Activated T-cell treated with anti-CD3 and anti-CD28 coated beads, Interleukin-2, amount 50 U/mL, for 72 hours (primary cell): ENCODE measurements around the gene TTC21A. TPM values are rescaled to one million over a fixed set of nuclear protein-coding genes. Genes with fewer than 3 reads are reported as not detected.

ENCODE experiments used
- ATAC-seq, 2 donors: fragments of 150-1000 bp; cut with Tn5 transposase; replicated peaks in 1 of 2; 2 replicates each; pipeline ENCODE4 v1.10.0; 2021; ENCODE audit warnings: moderate library complexity in 2 of 2, mild to moderate bottlenecking in 1 of 2
- DNase-seq, 2 donors: peaks; one replicate each; pipeline ENCODE4 v3.0.0; 2021 to 2022; ENCODE audit warnings: mixed read lengths in 1 of 2
- H3K27ac Mint-ChIP-seq: one replicate; pipeline ENCODE4 v1.8.0; 2022; ENCODE audit warnings: mild to moderate bottlenecking, moderate library complexity, mixed read lengths
- H3K27me3 Mint-ChIP-seq: one replicate; pipeline ENCODE4 v1.8.0; 2022; ENCODE audit warnings: low read depth, mixed read lengths
- H3K36me3 Mint-ChIP-seq, 2 donors: one replicate each; pipeline ENCODE4 v1.8.0; 2022; ENCODE audit warnings: mixed read lengths in 2 of 2, mild to moderate bottlenecking in 1 of 2; ENCODE audit not compliant: insufficient read depth in 2 of 2
- H3K4me1 Mint-ChIP-seq: one replicate; pipeline ENCODE4 v1.8.0; 2022; ENCODE audit warnings: low read depth, mixed read lengths
- H3K4me3 Mint-ChIP-seq, 2 donors: one replicate each; pipeline ENCODE4 v1.8.0; 2022; ENCODE audit warnings: mild to moderate bottlenecking in 2 of 2, mixed read lengths in 2 of 2, moderate library complexity in 2 of 2
- H3K9me3 Mint-ChIP-seq, 2 donors: one replicate each; pipeline ENCODE4 v1.8.0; 2022; ENCODE audit warnings: mixed read lengths in 2 of 2
- total RNA-seq, 2 donors: library from RNA; stranded (reverse); gene quantifications; one replicate each; pipeline ENCODE4 v1.2.3, GENCODE V29; 2022

The TTC21A gene
- total RNA-seq, 2 donors from 2014 or later: 2.0 to 2.2 TPM

DNA sequence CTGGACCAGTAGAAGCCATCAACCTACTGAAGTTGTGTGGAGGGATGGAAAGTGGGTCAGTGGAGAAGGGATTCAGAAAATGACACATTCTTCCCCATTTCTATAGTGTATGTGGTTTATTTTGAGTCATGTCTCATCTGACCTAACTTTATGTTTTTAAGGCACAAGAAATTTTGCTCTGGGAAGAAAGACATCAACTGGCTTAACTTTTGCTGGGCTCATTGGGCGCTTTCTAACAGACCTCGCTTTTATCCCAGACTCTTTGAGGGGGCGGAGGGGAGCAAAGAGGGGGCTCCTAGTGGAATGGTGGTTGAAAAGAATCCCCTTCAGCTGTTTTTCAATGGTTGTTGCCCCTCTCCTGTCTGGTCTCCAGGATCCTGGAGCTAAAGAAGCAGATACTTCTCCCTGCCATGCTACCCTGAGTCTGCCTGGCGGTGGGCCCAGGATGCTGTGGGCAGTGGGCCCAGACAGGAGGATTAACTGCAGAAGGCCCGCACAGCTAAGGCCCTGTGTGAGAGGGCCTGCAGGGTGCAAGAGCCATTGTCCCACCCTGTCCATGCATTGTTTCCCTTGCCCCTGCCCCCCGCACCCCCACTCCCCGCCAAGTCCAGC is 31.4 kb downstream of the TTC21A start:
- no peaks in the 10 kb centered on the region for H3K9me3 Mint-ChIP-seq
- peak; percentile 32 to 58 for ATAC-seq
- H3K4me3 Mint-ChIP-seq: peak overlapping the region in 1 of 2 donors; percentile 20
- no peak overlapping the region for H3K27ac Mint-ChIP-seq
- peaks cover 2 to 10% of the 10 kb centered on the region in 2 donors for H3K36me3 Mint-ChIP-seq
- peaks cover 38% of the 10 kb centered on the region for H3K4me1 Mint-ChIP-seq
- DNase-seq: no peak
- no peaks in the 10 kb centered on the region for H3K27me3 Mint-ChIP-seq

DNA sequence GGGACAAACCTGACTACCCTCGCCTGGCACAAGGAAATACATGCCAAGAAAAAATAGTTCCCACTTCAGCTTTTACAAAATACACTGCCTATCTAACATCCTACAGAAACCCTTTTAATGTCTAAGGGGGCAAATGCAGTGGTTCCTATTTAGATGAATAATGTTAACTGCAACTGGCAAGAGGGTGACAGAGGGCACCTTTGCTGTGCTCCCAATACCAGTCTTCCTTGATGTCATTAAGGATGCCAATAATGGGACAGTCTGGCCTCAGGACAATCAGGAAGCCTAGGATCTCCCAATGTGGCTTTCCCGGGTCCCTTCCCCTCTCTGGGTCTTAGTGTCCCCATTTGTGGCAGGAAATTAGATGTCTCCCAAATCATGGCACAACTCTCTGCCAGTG is 32.0 kb downstream of the TTC21A start:
- H3K9me3 Mint-ChIP-seq: no peaks in the 10 kb centered on the region
- no peak for ATAC-seq
- peak overlapping the region; percentile 31 for H3K27ac Mint-ChIP-seq
- DNase-seq: no peak
- H3K4me3 Mint-ChIP-seq: no peak overlapping the region
- peaks cover 43% of the 10 kb centered on the region for H3K4me1 Mint-ChIP-seq
- peaks cover 2 to 13% of the 10 kb centered on the region in 2 donors for H3K36me3 Mint-ChIP-seq
- H3K27me3 Mint-ChIP-seq: no peaks in the 10 kb centered on the region

DNA sequence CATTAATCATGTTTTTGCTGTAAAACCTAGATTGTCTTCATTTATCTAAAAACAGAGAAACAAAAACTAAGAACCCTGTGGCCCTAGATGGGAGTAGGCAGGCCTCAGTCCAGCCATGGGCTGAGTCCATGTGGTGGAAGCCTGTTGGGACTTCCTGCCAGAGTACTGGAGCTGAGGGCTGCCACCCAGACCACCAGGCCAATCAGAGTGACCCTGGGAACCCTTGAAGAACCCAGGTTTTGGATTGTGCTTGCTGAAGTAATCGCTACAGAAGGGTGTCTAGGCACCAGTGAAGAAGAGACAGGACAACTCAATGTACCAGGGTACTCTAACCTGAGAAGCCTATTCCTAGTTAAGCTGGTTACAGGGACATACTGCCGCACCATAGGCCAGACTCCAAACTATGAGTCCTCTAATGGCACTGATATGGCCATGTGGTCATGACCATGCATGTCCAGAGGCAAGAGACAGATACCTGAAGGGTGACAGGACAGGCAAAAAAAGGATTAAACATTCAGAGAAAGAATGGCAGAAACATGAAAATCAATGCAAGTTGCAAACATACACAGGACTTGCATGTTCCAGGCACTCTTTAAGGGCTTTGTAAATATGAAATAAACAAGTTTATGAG is 33.0 kb downstream of the TTC21A start:
- peaks cover 49% of the 10 kb centered on the region for H3K4me1 Mint-ChIP-seq

DNA sequence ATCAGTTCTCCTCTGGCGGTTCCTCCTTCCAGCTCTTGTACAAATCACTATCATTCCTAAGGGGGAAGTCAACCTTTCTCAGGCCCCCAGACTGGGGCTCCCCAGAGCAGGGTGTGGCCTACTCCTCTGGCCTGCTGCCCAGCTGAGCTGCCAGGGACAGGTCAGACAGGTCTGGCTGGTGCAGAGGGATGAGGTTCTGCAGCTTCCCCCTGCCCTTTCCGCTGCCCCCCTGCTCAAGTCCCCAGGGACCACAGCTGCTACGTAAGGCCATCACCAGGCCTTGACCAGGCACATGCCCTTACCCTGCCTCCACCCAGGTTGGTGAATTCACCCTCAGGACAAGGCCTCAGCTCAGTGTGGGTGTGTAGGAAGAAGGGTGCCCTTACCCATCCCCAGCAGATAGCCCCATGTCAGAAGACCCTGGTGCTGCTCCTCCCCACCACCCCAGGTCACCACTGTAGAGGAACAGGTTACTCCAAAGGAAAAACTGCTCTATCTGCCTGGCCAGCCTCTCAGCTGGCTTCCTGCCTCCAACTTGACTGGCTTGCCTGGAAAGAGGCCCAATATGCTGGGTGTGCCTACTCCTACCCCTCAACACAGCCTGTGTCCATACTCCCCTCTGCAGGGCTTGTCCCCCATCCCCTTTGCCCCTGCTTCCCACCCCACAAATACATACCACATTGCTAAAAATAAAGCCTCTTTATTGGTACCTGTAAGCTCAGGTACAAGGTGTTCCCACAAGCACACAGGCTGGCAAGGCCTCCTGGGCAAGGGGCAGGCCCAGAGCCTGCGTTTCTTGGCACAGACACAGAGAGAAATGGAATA is 33.9 kb downstream of the TTC21A start:
- Mint-ChIP-seq H3K4me3 (no peak overlapping the region), H3K4me1 (peaks cover 55% of the 10 kb centered on the region), H3K9me3 (no peaks in the 10 kb centered on the region), H3K27me3 (no peaks in the 10 kb centered on the region), H3K36me3 (peaks cover 8 to 25% of the 10 kb centered on the region in 2 donors), H3K27ac (peak overlapping the region; percentile 46)
- DNase-seq: no peak
- peak in 1 of 2 donors; percentile 14 for ATAC-seq

More for the DNA sequence above, 33.0 kb downstream of the TTC21A start:
- peak overlapping the region; percentile 74 for H3K27ac Mint-ChIP-seq
- no peak for ATAC-seq
- H3K27me3 Mint-ChIP-seq: no peaks in the 10 kb centered on the region
- no peaks in the 10 kb centered on the region for H3K9me3 Mint-ChIP-seq
- peaks cover 5 to 18% of the 10 kb centered on the region in 2 donors for H3K36me3 Mint-ChIP-seq
- peak overlapping the region in 1 of 2 donors; percentile 25 for H3K4me3 Mint-ChIP-seq
- DNase-seq: no peak

DNA sequence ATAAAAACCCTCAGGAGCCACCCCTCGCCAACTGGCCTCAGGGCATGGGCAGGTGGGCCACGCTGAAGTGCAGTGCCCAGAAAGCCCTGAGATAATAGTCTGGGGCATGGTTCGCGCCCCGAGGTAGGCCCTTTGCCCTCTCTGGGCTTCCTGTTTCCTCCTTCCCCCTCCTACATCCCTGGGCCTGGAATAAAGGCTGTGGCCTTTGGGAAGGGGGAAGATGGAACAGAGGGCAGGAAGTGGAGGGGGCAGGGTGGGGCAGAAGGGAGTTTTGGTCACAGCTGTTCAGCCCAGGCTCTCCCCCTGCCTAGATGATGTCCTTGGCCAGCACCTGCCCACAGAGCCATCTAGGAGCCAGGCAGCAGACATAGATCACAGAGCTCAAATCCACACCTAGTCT is 34.6 kb downstream of the TTC21A start:
- H3K4me3 Mint-ChIP-seq: no peak overlapping the region
- peaks cover 11 to 29% of the 10 kb centered on the region in 2 donors for H3K36me3 Mint-ChIP-seq
- no peaks in the 10 kb centered on the region for H3K27me3 Mint-ChIP-seq
- no peak overlapping the region for H3K27ac Mint-ChIP-seq
- ATAC-seq: no peak
- H3K4me1 Mint-ChIP-seq: peaks cover 62% of the 10 kb centered on the region
- no peak for DNase-seq
- no peaks in the 10 kb centered on the region for H3K9me3 Mint-ChIP-seq

DNA sequence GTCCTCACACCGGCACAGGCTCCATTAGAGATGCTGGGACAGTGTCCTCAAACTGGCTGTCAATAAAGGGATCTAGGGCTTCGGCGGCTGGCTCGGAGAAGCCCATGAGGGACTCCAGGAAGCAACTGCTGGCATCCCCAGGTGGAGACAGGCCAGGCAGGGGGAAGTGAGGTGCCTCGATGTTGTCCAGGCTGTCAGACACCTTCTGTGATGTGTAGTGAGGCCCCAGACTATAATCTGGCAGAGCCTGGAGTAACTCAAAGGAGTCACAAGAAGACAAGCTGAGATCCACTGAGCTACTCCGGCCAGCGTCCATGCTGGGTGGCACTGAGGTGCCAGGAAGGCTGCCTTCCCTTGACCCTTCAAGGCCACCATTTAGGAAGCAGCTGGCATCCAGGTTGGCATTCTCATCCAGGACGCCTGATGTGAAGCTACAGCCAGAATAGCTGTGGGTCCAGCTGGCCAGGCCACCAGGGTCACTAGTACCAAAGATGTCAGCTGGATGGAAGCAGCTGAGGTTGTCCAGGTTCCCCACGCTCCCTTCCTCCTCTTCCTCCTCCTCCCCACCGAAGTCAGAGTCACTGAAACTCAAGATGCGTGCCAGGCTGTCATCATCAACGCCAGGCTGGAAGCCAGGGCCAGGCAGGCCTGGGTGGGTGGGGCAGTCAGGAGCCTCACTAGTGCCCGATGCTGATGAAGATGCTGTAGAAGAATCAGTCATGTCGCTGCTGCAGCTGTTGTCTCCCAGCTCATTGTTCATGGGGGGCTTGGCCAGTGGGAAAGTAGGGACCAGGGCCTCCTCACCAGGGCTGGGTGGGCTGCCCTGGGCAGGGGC is 35.8 kb downstream of the TTC21A start:
- no peak overlapping the region for H3K27ac Mint-ChIP-seq
- no peaks in the 10 kb centered on the region for H3K27me3 Mint-ChIP-seq
- H3K4me1 Mint-ChIP-seq: peaks cover 67% of the 10 kb centered on the region

DNA sequence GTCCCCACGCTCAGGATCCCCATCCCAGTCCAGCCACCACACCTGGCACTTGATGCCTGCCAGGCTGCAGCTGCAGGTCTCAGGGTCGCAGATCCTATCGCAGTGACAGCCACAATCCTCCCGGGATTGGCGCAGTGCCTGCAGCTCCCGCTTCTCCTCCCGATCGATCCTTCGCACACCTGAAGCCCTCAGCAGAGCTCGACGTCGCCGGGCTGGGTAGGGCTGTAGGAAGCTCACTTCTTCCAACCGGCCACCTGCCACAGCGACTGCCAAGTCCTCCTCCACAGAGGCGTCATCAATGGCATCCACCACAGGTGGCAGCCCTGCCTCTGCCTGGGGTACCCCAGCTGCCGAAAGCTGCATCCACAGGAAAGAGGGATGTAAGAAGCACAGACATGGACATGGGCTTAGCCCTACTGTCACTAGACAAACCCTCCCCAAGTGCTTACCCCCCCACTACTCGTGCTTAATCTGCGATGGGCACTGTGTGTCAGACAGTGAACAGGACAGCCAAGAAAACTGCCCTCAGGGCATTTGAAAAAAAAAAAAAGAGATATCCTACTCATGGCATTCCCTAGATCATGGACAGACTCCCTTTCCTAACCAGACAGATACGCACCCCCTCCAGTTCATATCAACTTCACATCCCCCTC is 36.7 kb downstream of the TTC21A start:
- no peaks in the 10 kb centered on the region for H3K9me3 Mint-ChIP-seq
- DNase-seq (no peak), ATAC-seq (no peak)
- peaks cover 67% of the 10 kb centered on the region for H3K4me1 Mint-ChIP-seq
- no peak overlapping the region for H3K4me3 Mint-ChIP-seq
- no peaks in the 10 kb centered on the region for H3K27me3 Mint-ChIP-seq
- peak overlapping the region; percentile 49 for H3K27ac Mint-ChIP-seq
- peaks cover 21 to 40% of the 10 kb centered on the region in 2 donors for H3K36me3 Mint-ChIP-seq

More for the DNA sequence above, 35.8 kb downstream of the TTC21A start:
- H3K4me3 Mint-ChIP-seq: no peak overlapping the region
- H3K9me3 Mint-ChIP-seq: no peaks in the 10 kb centered on the region
- no peak for ATAC-seq
- no peak for DNase-seq
- H3K36me3 Mint-ChIP-seq: peaks cover 15 to 33% of the 10 kb centered on the region in 2 donors

DNA sequence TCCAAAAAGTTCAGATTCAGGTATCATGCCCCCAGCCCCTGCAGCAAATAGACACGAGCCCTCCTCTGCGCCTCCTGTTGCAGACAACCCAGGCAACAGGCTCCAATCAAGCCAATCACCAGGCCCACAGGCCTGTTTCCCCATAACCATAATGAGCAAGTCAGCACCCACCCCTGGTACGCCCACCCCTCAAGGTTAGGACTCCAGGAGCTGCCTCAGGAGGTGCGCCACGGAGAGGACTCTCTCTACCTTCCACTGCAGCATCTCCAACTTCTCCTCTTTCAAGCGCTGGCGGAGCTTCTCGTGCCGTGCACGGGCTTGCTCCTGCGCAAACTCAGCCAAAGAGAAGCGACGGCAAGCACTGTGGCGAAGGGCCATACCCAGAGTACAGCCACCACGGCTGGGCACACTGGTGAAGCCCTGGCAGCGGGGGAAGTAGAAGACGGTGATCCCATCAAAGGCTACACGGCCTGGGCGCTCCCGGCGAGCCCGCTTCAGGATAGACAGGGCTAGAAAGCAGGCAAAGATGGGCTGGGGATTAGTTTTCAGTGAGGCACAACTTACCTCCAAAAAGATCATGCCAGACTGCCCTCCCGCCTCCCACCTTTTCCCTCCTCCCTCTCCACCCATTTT is 37.4 kb downstream of the TTC21A start:
- Mint-ChIP-seq H3K4me3 (no peak overlapping the region), H3K27ac (peak overlapping the region; percentile 49), H3K27me3 (no peaks in the 10 kb centered on the region), H3K9me3 (no peaks in the 10 kb centered on the region), H3K36me3 (peaks cover 27 to 42% of the 10 kb centered on the region in 2 donors), H3K4me1 (peaks cover 67% of the 10 kb centered on the region)
- no peak for DNase-seq
- ATAC-seq: no peak

DNA sequence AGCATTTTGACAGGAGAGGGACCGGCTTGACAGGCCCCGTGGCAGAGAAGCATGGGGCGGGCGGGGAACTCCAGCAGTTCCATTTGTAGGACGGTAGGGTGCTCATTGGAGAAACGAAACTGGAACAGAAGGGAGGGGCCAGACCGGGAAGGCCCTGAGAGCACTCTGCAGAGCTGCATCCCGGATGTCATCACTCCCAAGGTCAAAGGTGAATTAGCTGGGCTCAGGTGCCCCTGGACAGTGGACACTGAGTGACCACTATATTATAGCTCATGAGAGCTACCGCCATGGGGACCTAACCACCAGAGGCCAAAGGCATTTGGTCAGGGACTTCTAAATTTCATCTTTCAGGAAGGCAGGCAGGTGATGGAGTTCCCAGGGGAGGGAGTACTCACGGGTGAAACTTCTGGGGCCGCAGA is 38.6 kb downstream of the TTC21A start:
- Mint-ChIP-seq H3K36me3 (peaks cover 34 to 46% of the 10 kb centered on the region in 2 donors), H3K4me1 (peaks cover 76% of the 10 kb centered on the region), H3K27ac (peak overlapping the region; percentile 60), H3K9me3 (no peaks in the 10 kb centered on the region), H3K4me3 (peak overlapping the region; percentile 41 to 93), H3K27me3 (no peaks in the 10 kb centered on the region)
- DNase-seq (no peak), ATAC-seq (no peak)

DNA sequence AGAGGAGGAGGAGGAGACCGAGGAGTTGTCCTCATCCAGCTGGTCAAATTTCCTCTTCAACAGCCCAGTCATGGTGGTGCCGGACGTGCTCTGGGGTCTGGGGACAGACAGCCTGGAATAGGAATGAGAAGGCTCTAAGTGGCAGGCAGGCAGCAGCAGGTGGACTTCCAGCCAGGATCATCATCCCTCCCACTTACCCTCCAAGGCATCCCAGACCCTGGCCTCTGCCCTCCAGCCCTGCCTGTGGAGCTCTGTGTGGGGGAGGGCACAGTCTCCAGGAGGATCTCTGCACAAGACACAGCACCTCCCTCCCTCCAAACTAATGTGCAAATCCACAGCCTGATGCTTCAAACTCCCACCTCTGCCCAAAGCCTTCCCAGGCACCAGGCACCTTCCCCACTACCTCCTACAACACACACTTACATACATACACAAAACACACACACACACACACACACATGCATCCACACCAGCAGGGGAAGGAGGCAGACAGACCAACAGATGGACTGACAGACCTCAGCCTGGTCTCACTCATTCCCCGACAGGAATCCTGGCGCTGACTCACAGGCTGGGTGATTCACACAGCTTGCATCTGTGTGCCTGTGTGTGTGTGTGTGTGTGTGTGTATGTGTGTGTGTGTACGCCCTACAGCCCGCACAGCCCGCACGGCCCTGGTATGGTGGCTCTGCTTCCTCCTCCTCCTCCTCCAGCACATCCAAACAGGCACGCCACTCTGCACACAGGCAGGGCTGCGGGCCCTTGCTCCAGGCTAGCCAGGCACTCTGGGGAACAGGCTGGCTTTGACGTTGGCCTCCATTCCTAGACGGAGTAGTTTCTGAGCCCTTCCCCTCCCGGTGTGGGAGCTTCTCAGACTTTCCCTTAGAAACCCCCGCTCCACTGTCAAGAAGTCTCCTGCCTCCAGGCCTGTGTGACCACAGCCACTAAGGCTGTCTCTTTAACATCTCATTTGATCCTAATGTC is 39.4 kb downstream of the TTC21A start:
- Mint-ChIP-seq H3K9me3 (no peaks in the 10 kb centered on the region), H3K27ac (peak overlapping the region; percentile 97), H3K4me1 (peaks cover 79% of the 10 kb centered on the region), H3K36me3 (peaks cover 36 to 45% of the 10 kb centered on the region in 2 donors), H3K4me3 (peak overlapping the region; percentile 93 to 94), H3K27me3 (no peaks in the 10 kb centered on the region)
- ATAC-seq: peak; percentile 68 to 75
- peak; percentile 81 to 82 for DNase-seq
